Duodenal mucosa (tissue), 2 donors: ENCODE measurements around the gene ANGPTL4.

Source experiments
- H3K27ac ChIP-seq: one replicate; pipeline ENCODE4 v1.7.0; 2013; ENCODE audit warnings: low read depth, low read length
- H3K27me3 ChIP-seq, 2 donors: one replicate each; pipeline ENCODE4 v1.7.0; 2013; ENCODE audit warnings: low read length in 2 of 2, control low read depth in 1 of 2; ENCODE audit not compliant: insufficient read depth in 2 of 2, control insufficient read depth in 1 of 2
- H3K36me3 ChIP-seq, 2 donors: one replicate each; pipeline ENCODE4 v1.7.0; 2013; ENCODE audit warnings: low read length in 2 of 2, control low read depth in 1 of 2; ENCODE audit not compliant: insufficient read depth in 2 of 2, control insufficient read depth in 1 of 2
- H3K4me1 ChIP-seq, 2 donors: one replicate each; pipeline ENCODE4 v1.7.0; 2013; ENCODE audit warnings: low read length in 2 of 2, control low read depth in 1 of 2; ENCODE audit not compliant: insufficient read depth in 2 of 2, control insufficient read depth in 1 of 2
- H3K4me3 ChIP-seq, 2 donors: one replicate each; pipeline ENCODE4 v1.7.0; 2013; ENCODE audit warnings: low read length in 2 of 2, low read depth in 1 of 2
- H3K9ac ChIP-seq, 2 donors: one replicate each; pipeline ENCODE4 v1.7.0; 2013; ENCODE audit warnings: low read length in 2 of 2, low read depth in 1 of 2
- H3K9me3 ChIP-seq, 2 donors: one replicate each; pipeline ENCODE4 v1.7.0; 2013; ENCODE audit warnings: low read length in 2 of 2, control low read depth in 1 of 2; ENCODE audit not compliant: control insufficient read depth in 1 of 2

ANGPTL4 gene

DNA sequence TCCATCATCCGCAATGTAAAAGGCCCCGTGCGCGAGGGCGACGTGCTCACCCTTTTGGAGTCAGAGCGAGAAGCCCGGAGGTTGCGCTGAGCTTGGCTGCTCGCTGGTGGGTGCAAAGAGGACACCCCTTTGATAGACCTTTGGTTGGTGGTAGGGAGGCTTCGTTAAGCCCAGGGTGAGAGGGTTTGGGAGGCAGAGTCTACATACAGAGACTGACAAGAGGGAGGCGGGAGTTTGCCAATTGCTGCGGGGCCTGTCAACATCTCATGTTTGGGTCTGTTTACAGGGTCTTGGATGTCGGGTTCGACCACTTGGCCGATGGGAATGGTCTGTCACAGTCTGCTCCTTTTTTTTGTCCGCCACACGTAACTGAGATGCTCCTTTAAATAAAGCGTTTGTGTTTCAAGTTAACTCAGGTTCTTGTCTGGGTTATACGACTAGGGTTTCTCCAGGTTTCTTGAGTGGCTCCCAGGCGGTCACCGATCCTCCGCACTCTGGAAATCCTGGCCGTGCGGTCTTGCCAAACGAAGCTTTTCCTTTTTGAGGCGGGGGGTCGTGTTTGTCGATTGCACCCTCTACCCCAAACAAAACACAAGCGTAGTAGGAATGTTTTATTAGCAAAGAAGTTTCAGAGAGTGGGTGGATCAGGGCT, 41.8 kb upstream of the ANGPTL4 start:
- H3K9ac ChIP-seq = peak overlapping the region; percentile 91 to 99
- H3K27me3 ChIP-seq = no peaks in the 10 kb centered on the region
- H3K4me1 ChIP-seq = peaks cover 17 to 25% of the 10 kb centered on the region in 2 donors
- H3K9me3 ChIP-seq = no peaks in the 10 kb centered on the region
- H3K4me3 ChIP-seq = peak overlapping the region; percentile 95 to 98
- H3K36me3 ChIP-seq = peaks cover 8 to 20% of the 10 kb centered on the region in 2 donors
- peak overlapping the region; percentile 62 for H3K27ac ChIP-seq

DNA sequence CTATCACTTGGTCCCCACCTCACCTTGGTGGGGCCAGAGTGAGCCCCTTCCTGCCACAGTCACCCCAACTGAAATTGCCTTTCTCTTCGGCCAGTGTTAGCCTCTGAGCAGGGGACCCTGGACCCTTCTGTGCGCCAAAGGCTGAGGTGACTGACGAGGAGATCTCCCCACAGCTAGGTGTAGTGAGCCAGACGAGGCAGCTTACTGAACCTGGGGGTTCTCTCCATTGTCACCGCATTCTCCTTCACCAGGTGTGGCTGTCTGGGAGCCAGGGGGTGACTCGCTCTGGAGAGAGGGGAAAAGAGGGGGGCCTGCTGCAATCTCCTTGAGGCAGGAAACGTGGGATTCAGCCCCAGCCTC, 41.3 kb upstream of the ANGPTL4 start:
- Histone ChIP-seq H3K36me3 (peaks cover 8 to 20% of the 10 kb centered on the region in 2 donors), H3K27me3 (no peaks in the 10 kb centered on the region), H3K4me3 (peak overlapping the region; percentile 95 to 98), H3K9ac (peak overlapping the region; percentile 91 to 99), H3K9me3 (no peaks in the 10 kb centered on the region), H3K4me1 (peaks cover 17 to 25% of the 10 kb centered on the region in 2 donors), H3K27ac (no peak overlapping the region)

DNA sequence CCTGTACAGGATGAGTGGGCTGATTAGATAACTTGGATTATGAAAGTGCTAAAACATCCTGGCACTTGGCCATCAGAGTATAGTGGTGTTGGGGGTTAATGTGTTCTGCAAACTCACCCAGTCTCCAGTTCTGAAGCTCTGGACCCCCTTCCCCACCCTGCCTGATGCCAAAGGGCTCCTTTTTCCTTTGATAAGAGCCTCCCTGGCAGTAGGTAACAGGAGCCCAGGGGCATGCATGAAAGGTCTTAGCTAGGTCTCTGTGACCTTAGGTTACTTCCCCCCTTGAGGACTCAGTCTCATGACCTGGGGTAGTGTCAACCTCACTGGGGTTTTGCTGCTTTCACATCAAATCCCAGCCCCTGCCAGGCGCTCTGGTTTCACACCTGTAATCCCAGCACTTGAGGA, 40.2 kb upstream of the ANGPTL4 start:
- Histone ChIP-seq H3K4me1 (peaks cover 17 to 25% of the 10 kb centered on the region in 2 donors), H3K36me3 (peaks cover 8 to 20% of the 10 kb centered on the region in 2 donors), H3K4me3 (no peak overlapping the region), H3K9ac (no peak overlapping the region), H3K9me3 (no peaks in the 10 kb centered on the region), H3K27me3 (no peaks in the 10 kb centered on the region), H3K27ac (no peak overlapping the region)

DNA sequence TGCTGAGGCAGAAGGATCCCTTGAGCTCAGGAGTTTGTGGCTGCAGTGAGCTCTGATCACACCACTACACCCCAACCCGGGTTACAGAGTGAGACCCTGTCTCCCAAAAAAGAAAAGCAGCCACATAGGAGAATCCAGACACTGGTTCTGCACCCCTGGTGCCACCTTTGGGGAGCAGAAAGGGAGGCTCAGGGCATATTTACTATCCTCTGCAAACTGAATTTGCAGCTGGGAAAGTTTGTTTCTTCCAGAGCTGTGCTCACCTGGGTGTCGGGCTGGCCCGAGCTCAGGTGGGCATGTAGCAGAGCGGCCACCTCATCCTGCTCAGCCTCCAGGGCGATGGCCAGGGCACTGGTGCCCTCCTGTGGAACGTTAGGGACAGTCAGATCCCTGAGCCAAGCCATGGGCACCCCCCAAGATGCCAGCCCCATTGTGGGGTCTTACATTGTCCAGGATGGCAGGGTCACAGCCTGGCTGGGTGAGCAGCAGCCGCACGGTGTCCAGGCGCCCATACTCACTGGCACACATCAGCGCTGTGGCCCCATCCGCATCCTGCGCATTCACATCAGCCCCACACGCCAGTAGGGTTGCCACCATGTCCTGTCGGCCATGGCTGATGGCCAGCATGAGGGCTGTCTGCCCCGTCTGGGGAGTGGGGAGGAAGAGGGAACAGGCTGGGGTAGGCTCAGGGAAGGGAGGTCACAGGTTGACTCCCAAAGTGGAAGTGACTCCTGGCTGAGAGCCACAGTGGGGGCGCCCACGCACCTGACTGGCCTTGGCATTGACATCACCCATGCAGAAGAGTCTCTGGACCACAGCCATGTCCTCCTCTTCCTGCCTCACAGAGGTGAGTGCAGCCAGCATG, 39.5 kb upstream of the ANGPTL4 start:
- no peak overlapping the region for H3K4me3 ChIP-seq
- no peak overlapping the region for H3K9ac ChIP-seq
- no peaks in the 10 kb centered on the region for H3K27me3 ChIP-seq
- no peaks in the 10 kb centered on the region for H3K9me3 ChIP-seq
- no peak overlapping the region for H3K27ac ChIP-seq
- H3K36me3 ChIP-seq = peaks cover 8 to 20% of the 10 kb centered on the region in 2 donors
- peaks cover 17 to 25% of the 10 kb centered on the region in 2 donors for H3K4me1 ChIP-seq

- H3K4me1 ChIP-seq = peaks cover 10 to 15% of the 10 kb centered on the region in 2 donors
- H3K27me3 ChIP-seq = no peaks in the 10 kb centered on the region
- H3K9me3 ChIP-seq = no peaks in the 10 kb centered on the region
- H3K4me3 ChIP-seq = no peak overlapping the region
- peaks cover 8 to 20% of the 10 kb centered on the region in 2 donors for H3K36me3 ChIP-seq
- no peak overlapping the region for H3K27ac ChIP-seq
- H3K9ac ChIP-seq = no peak overlapping the region
These were observed 38.5 kb upstream of the ANGPTL4 start for GRCh38 chr19:8325454-8325853.

DNA sequence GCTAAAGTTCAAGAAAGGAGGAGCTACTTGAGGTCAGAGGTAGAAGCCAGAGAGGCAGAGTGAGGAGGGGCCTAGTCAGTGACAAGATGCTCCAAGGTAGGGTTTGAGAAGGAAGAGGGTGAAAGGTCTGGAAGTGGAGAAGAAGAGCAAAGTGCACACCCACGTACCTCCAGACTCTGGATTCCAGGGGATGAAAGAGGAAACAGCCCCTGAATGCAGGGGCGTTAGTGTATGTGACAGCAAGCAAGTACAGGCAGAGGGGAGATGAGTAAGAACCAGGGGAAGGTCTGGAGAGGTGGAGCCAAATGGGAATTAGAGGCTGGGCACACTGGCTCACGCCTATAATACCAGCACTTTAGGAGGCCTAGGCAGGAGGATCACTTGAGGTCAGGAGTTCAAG, 34.0 kb upstream of the ANGPTL4 start:
- H3K4me1 ChIP-seq = peaks cover 0 to 8% of the 10 kb centered on the region in 2 donors
- H3K4me3 ChIP-seq = no peak overlapping the region
- no peak overlapping the region for H3K27ac ChIP-seq
- H3K36me3 ChIP-seq = no peaks in the 10 kb centered on the region
- no peaks in the 10 kb centered on the region for H3K9me3 ChIP-seq
- no peak overlapping the region for H3K9ac ChIP-seq
- peaks cover 17 to 20% of the 10 kb centered on the region in 2 donors for H3K27me3 ChIP-seq

DNA sequence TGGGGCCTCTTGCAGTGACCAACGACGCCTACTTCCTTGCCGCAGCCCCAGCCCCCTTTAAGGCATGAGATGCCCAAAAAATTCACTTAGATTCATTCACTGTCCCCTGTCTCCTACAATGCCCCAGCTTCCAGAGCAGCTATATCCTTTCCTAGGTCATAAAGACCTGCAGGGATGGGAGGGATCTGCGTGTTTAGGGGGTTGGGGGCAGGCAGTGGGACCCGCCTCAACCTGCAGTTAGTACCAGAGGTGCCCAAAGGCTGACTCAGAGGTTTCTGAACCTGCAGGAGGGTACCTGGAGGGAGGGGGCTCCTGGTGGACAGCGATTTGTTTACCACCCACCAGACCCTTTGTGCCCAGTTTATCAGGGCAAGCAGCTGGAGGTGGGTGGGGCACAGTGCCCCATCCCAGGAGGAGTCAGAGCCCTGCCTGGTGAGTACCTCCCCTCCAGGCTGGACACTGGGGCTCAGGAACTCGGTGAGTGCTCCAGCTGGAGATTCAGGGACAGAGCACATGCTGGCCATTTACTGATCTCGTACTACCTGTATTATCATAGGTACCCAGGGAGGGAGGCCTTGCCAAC, 32.6 kb upstream of the ANGPTL4 start:
- H3K36me3 ChIP-seq = no peaks in the 10 kb centered on the region
- H3K9me3 ChIP-seq = no peaks in the 10 kb centered on the region
- H3K9ac ChIP-seq = no peak overlapping the region
- peaks cover 0 to 8% of the 10 kb centered on the region in 2 donors for H3K4me1 ChIP-seq
- H3K27me3 ChIP-seq = peaks cover 23 to 24% of the 10 kb centered on the region in 2 donors
- H3K27ac ChIP-seq = no peak overlapping the region
- H3K4me3 ChIP-seq = no peak overlapping the region

GRCh38 chr19:8332976-8333766, 30.8 kb upstream of the ANGPTL4 start:
- H3K36me3 ChIP-seq = no peaks in the 10 kb centered on the region
- peaks cover 23 to 29% of the 10 kb centered on the region in 2 donors for H3K27me3 ChIP-seq
- no peak overlapping the region for H3K4me3 ChIP-seq
- no peaks in the 10 kb centered on the region for H3K9me3 ChIP-seq
- peaks cover 0 to 8% of the 10 kb centered on the region in 2 donors for H3K4me1 ChIP-seq
- no peak overlapping the region for H3K27ac ChIP-seq
- H3K9ac ChIP-seq = no peak overlapping the region

DNA sequence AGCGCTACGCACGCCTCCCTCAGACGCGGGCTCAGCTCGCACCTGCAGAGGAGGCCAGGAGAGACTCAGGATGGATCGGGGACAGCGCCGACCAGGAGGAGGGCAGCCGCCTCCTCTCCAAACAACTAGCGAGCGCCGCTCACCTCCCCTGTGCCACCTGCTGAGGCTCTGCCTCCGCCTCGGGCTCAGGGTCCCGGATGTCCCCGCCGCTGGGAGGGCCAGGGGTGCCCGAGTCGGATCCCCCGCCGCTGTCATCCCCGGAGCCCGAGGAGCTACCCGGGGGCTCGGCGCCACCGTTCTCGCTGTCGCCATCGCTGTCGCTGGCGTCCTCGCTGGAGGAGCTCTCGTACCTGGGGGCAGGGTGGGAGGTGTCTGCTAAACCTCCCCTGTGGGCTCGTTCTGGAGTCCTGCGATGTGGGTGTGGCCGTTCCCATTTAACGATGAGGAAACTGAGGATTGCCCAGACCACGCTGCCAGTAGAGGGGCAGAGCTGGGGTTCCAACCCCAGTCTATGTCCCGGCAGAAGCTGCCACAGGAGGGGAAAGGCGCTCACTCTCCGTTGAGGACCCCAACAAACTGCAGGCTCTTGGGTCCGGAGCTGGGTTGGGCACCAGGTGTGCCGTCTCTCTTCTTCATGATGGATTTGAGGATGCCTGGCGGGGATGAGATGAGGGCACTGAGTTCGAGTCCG, 30.0 kb upstream of the ANGPTL4 start:
- H3K36me3 ChIP-seq = no peaks in the 10 kb centered on the region
- peaks cover 0 to 8% of the 10 kb centered on the region in 2 donors for H3K4me1 ChIP-seq
- no peaks in the 10 kb centered on the region for H3K9me3 ChIP-seq
- H3K27ac ChIP-seq = no peak overlapping the region
- H3K27me3 ChIP-seq = peaks cover 23 to 29% of the 10 kb centered on the region in 2 donors
- no peak overlapping the region for H3K4me3 ChIP-seq
- no peak overlapping the region for H3K9ac ChIP-seq
